ENCODE results near the gene TMEM170A.

Gene TMEM170A

GRCh38 chr16:75420987-75421819 is 43.3 kb downstream of the TMEM170A start:
- CTCF ChIA-PET: interaction anchor here (1.0 to 3.9 kb wide), 5 partner anchors 8 to 223 kb away, joined by 3 to 33 read pairs (median 3); partner anchors contain the start of gene TMEM170A

DNA sequence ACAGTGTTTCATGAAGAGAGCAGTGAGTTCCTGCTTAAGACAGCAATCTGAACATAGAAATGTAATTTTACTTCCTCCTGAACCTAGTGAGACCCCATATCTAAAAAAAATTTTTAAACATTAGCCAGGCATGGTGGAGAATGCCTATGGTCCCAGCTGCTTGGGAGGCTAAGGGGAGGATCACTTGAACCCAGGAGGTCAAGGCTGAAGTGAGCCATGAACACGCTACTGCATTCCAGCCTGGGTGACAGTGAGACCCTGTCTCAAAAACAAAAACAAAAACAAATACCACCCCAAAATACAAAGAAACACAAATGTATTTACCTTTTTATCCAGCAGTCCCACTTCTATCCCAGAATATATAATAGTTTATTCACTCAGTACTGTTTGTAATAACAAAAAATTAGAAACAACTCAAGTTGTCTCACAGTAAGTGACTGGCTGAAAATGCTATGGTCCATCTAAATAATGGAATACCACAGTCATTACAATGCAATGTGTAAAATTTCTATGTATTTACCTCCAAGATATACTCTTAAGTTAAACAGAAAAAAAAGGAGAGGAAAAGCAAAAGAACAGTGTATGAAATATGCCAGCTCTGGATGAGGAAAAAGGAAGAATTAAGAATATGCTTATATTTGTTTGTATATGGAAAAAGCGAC is 47.5 kb downstream of the TMEM170A start:
- TF ChIP-seq, protein P1, sequence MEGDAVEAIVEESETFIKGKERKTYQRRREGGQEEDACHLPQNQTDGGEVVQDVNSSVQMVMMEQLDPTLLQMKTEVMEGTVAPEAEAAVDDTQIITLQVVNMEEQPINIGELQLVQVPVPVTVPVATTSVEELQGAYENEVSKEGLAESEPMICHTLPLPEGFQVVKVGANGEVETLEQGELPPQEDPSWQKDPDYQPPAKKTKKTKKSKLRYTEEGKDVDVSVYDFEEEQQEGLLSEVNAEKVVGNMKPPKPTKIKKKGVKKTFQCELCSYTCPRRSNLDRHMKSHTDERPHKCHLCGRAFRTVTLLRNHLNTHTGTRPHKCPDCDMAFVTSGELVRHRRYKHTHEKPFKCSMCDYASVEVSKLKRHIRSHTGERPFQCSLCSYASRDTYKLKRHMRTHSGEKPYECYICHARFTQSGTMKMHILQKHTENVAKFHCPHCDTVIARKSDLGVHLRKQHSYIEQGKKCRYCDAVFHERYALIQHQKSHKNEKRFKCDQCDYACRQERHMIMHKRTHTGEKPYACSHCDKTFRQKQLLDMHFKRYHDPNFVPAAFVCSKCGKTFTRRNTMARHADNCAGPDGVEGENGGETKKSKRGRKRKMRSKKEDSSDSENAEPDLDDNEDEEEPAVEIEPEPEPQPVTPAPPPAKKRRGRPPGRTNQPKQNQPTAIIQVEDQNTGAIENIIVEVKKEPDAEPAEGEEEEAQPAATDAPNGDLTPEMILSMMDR (IDR thresholded peaks at IDR 0.05; ENCODE audit: insufficient read depth, low read length, missing control alignments): no peak
- no peak for DNase-seq (ENCODE audit: low read depth, low spot score)
- CTCF ChIA-PET: interaction anchor here (1.0 to 2.6 kb wide), 6 partner anchors 10 to 218 kb away, joined by 3 to 13 read pairs (median 6); no protein-coding TSS in a partner anchor
- POLR2A ChIA-PET: no interaction called here
- no peak overlapping the region for H3K4me3 ChIP-seq (ENCODE audit: low read depth, low read length)

More at GRCh38 chr16:75420987-75421819, 43.3 kb downstream of the TMEM170A start:
- no peak overlapping the region for H3K4me3 ChIP-seq (ENCODE audit: low read depth, low read length)
- TF ChIP-seq, protein P1 (IDR thresholded peaks at IDR 0.05; ENCODE audit: insufficient read depth, low read length, missing control alignments): no peak
- POLR2A ChIA-PET: interaction anchor here (1.1 kb wide), 1 partner anchor 13 kb away, joined by 5 read pairs; the partner anchor contains the start of gene CFDP1
- no peak for DNase-seq (ENCODE audit: low read depth, low spot score)

- ChIA-PET CTCF (interaction anchor here (1.2 to 2.6 kb wide), 5 partner anchors 10 to 216 kb away, joined by 5 to 13 read pairs (median 6); no protein-coding TSS in a partner anchor), POLR2A (no interaction called here)
- TF ChIP-seq, protein P1 (IDR thresholded peaks at IDR 0.05; ENCODE audit: insufficient read depth, low read length, missing control alignments): no peak
- DNase-seq (ENCODE audit: low read depth, low spot score): no peak
- no peak overlapping the region for H3K4me3 ChIP-seq (ENCODE audit: low read depth, low read length)
Measured at GRCh38 chr16:75415169-75415905, 49.2 kb downstream of the TMEM170A start.

GRCh38 chr16:75413951-75414350 is 50.5 kb downstream of the TMEM170A start:
- H3K4me3 ChIP-seq (ENCODE audit: low read depth, low read length): no peak overlapping the region
- TF ChIP-seq, protein P1 (IDR thresholded peaks at IDR 0.05; ENCODE audit: insufficient read depth, low read length, missing control alignments): no peak
- DNase-seq (ENCODE audit: low read depth, low spot score): no peak
- ChIA-PET CTCF (interaction anchor here (1.2 to 1.4 kb wide), 2 partner anchors 9 to 180 kb away, joined by 5 read pairs; no protein-coding TSS in a partner anchor), POLR2A (no interaction called here)

DNA sequence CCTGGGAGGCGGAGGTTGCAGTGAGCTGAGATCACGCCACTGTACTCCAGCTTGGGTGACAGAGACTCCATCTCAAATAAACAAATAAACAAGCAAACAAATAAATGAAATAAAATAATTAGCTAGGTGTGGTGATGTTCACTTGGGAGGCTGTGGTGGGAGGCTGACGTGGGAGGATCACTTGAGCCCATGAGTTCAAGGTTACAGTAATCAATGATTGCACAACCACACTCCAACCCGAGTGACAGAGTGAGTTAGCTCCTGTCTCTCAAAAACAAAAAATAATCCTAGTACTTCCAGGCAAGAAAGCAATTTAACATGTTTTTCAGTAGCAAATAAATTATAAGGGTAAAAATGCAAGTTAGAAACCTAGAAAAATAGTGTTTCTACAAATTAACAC is 57.5 kb downstream of the TMEM170A start:
- no peak overlapping the region for H3K4me3 ChIP-seq (ENCODE audit: low read depth, low read length)
- CTCF ChIA-PET: interaction anchor here (0.6 to 20.8 kb wide), 6 partner anchors 10 to 215 kb away, joined by 3 to 342 read pairs (median 4); partner anchors contain the start of gene TMEM170A
- TF ChIP-seq, protein P1 (IDR thresholded peaks at IDR 0.05; ENCODE audit: insufficient read depth, low read length, missing control alignments): no peak
- POLR2A ChIA-PET: no interaction called here
- DNase-seq (ENCODE audit: low read depth, low spot score): no peak
